CD4-positive, alpha-beta T cell (primary cell): ENCODE measurements around the gene PEX3. TPM values are rescaled to one million over a fixed set of nuclear protein-coding genes. Genes with fewer than 3 reads are reported as not detected.

Source experiments
- ATAC-seq: fragments of 200-7000 bp; cut with Tn5 transposase; one replicate; pipeline ENCODE4 v1.10.0; 2022; ENCODE audit warnings: mild to moderate bottlenecking; ENCODE audit not compliant: poor library complexity
- CTCF ChIA-PET: fragments of 350-600 bp; sonication (Branson Sonifier 250); formaldehyde crosslinking; loops from one replicate; lab custom pipeline; 2021; ENCODE audit warnings: antibody characterized with exemption, inconsistent platforms; lab: Charles Lee
- POLR2A ChIA-PET: fragments of 350-600 bp; sonication (Branson Sonifier 250); formaldehyde crosslinking; loops from one replicate; lab custom pipeline; 2021; ENCODE audit warnings: antibody characterized with exemption, inconsistent platforms; lab: Charles Lee
- DNase-seq, 14 experiments: peaks; one replicate each; pipeline ENCODE4 v3.0.0-alpha.2; 2013 to 2020; ENCODE audit warnings: mixed read lengths in 2 of 14
- H3K27ac ChIP-seq, 2 donors: one replicate each; pipeline versions ENCODE4 v1.5.1 to v1.7.0; 2013; ENCODE audit warnings: low read length in 2 of 2, low read depth in 1 of 2, mild to moderate bottlenecking in 1 of 2
- H3K27me3 ChIP-seq, 2 experiments: 1 replicate in 1 of 2; 2 replicates in 1 of 2; pipeline versions ENCODE4 v1.6.1 to v1.7.0; 2013; ENCODE audit warnings: low read length in 2 of 2, control low read depth in 1 of 2, mild to moderate bottlenecking in 1 of 2, moderate library complexity in 1 of 2; ENCODE audit not compliant: insufficient read depth in 2 of 2, control insufficient read depth in 1 of 2
- H3K36me3 ChIP-seq: one replicate; pipeline ENCODE4 v1.6.1; 2013; ENCODE audit warnings: low read length, control low read depth; ENCODE audit not compliant: insufficient read depth
- H3K4me1 ChIP-seq: one replicate; pipeline ENCODE4 v1.6.1; 2013; ENCODE audit warnings: low read length, control low read depth; ENCODE audit not compliant: insufficient read depth
- H3K4me3 ChIP-seq: one replicate; pipeline ENCODE4 v1.5.1; 2013; ENCODE audit warnings: mild to moderate bottlenecking, low read length, moderate library complexity
- H3K9me3 ChIP-seq, 2 experiments: 1 replicate in 1 of 2; 2 replicates in 1 of 2; pipeline versions ENCODE4 v1.6.1 to v1.7.0; 2013; ENCODE audit warnings: low read length in 2 of 2, mild to moderate bottlenecking in 2 of 2, control low read depth in 1 of 2, moderate library complexity in 1 of 2; ENCODE audit not compliant: control insufficient read depth in 1 of 2, insufficient read depth in 1 of 2
- H3K27ac Mint-ChIP-seq: one replicate; pipeline ENCODE4 v1.8.0; 2020; ENCODE audit warnings: mixed read lengths
- H3K27me3 Mint-ChIP-seq: one replicate; pipeline ENCODE4 v1.8.0; 2021; ENCODE audit warnings: mixed read lengths
- H3K36me3 Mint-ChIP-seq: one replicate; pipeline ENCODE4 v1.8.0; 2021; ENCODE audit warnings: low read depth, mixed read lengths
- H3K4me1 Mint-ChIP-seq: one replicate; pipeline ENCODE4 v1.8.0; 2021; ENCODE audit warnings: low read depth, mixed read lengths
- H3K4me3 Mint-ChIP-seq: one replicate; pipeline ENCODE4 v1.8.0; 2020; ENCODE audit warnings: mild to moderate bottlenecking, mixed read lengths
- H3K9me3 Mint-ChIP-seq: one replicate; pipeline ENCODE4 v1.8.0; 2020; ENCODE audit warnings: mixed read lengths
- intact Hi-C, 2 experiments: fragments of 100-400 bp; cut with DNase I in 1 of 2; cut with micrococcal nuclease in 1 of 2; formaldehyde crosslinking; loops; one replicate each; pipeline versions ENCODE4 v1.15.1 to v1.9.0; 2023 to 2025; cut with DNase I, micrococcal nuclease
- total RNA-seq, 174 experiments: library from RNA in 2 of 174; stranded (reverse) in 2 of 174; gene quantifications; one replicate each; pipeline ENCODE4 v1.2.3 and lab custom pipeline; 2021 to 2026
- TF ChIP-seq, protein P1 (sequence below): fragments of 200-600 bp; IDR thresholded peaks from one replicate; pipeline ENCODE4 v1.8.0; 2022; ENCODE audit warnings: antibody characterized with exemption, mild to moderate bottlenecking

Gene PEX3
- total RNA-seq, 2 experiments from 2014 or later = 7.3 to 9.7 TPM

GRCh38 chr6:143510991-143511891 is 60.6 kb downstream of the PEX3 start, which contains the start of gene FUCA2:
Gene FUCA2 (minus strand): TSS chr6:143511720. CDS start chr6:143511634, 86 bp downstream.
- H3K27me3 ChIP-seq = no peaks in the 10 kb centered on the region
- no peaks in the 10 kb centered on the region for H3K36me3 ChIP-seq
- TF ChIP-seq, protein P1, sequence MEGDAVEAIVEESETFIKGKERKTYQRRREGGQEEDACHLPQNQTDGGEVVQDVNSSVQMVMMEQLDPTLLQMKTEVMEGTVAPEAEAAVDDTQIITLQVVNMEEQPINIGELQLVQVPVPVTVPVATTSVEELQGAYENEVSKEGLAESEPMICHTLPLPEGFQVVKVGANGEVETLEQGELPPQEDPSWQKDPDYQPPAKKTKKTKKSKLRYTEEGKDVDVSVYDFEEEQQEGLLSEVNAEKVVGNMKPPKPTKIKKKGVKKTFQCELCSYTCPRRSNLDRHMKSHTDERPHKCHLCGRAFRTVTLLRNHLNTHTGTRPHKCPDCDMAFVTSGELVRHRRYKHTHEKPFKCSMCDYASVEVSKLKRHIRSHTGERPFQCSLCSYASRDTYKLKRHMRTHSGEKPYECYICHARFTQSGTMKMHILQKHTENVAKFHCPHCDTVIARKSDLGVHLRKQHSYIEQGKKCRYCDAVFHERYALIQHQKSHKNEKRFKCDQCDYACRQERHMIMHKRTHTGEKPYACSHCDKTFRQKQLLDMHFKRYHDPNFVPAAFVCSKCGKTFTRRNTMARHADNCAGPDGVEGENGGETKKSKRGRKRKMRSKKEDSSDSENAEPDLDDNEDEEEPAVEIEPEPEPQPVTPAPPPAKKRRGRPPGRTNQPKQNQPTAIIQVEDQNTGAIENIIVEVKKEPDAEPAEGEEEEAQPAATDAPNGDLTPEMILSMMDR = no peak
- ChIA-PET POLR2A (interaction anchor here (0.5 to 3.7 kb wide), 10 partner anchors 10 to 553 kb away, joined by 3 to 40 read pairs (median 5); partner anchors contain the start of genes ADAT2, LTV1 and PEX3), CTCF (interaction anchor here (0.7 to 1.7 kb wide), 2 partner anchors 15 to 64 kb away, joined by 4 to 10 read pairs; no protein-coding TSS in a partner anchor)
- Mint-ChIP-seq H3K4me1 (peaks cover 23% of the 10 kb centered on the region), H3K4me3 (peak within 1 kb of the TSS; percentile 96), H3K9me3 (no peaks in the 10 kb centered on the region), H3K27me3 (no peaks in the 10 kb centered on the region), H3K27ac (peak within 1 kb of the TSS; percentile 90), H3K36me3 (peaks cover 7% of the 10 kb centered on the region)
- DNase-seq = peak; percentile 42 to 86 (median 62)
- peaks cover 25% of the 10 kb centered on the region for H3K4me1 ChIP-seq
- intact Hi-C loops = no loop called here
- peaks cover 0 to 3% of the 10 kb centered on the region in 2 experiments for H3K9me3 ChIP-seq
- H3K4me3 ChIP-seq = peak within 1 kb of the TSS; percentile 66
- peak; percentile 84 for ATAC-seq
- peak within 1 kb of the TSS; percentile 31 to 46 for H3K27ac ChIP-seq

DNA sequence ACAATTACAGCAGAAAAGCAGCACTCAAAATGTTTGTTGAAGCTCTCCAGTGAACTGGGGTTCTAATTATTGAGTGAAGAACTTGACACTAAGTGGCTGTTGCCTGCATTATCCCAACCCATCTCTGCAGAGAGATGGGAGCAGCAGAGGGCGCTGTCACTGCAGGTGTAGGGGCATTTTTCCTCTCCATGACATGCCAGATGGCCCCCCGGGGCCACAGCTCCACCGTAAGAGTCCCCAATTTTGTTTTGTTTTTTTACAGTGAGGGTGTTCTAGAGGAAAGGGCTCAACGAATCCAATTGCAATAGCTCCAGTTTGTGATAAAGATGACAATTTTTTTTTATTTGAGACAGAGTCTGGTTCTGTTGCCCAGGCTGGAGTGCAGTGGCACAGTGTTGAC is 62.8 kb downstream of the PEX3 start:
- Histone ChIP-seq H3K27me3 (no peaks in the 10 kb centered on the region), H3K9me3 (peaks cover 0 to 3% of the 10 kb centered on the region in 2 experiments), H3K4me1 (peaks cover 27% of the 10 kb centered on the region), H3K36me3 (no peaks in the 10 kb centered on the region), H3K4me3 (no peak overlapping the region), H3K27ac (no peak overlapping the region)
- ATAC-seq (no peak), DNase-seq (peak in 11 of 14 experiments; percentile 15 to 68 (median 52))
- no peaks in the 10 kb centered on the region for H3K9me3 Mint-ChIP-seq
- CTCF ChIA-PET = interaction anchor here (0.7 to 1.7 kb wide), 12 partner anchors 11 to 500 kb away, joined by 3 to 7 read pairs (median 3); no protein-coding TSS in a partner anchor
- intact Hi-C loops = loop anchor here in 1 of 2 experiments (1.0 kb wide), 1 partner anchor 500 kb away; no protein-coding TSS in a partner anchor
- no peaks in the 10 kb centered on the region for H3K27me3 Mint-ChIP-seq
- H3K4me1 Mint-ChIP-seq = peaks cover 23% of the 10 kb centered on the region
- H3K27ac Mint-ChIP-seq = peak overlapping the region; percentile 38
- peak overlapping the region; percentile 57 for H3K4me3 Mint-ChIP-seq
- H3K36me3 Mint-ChIP-seq = peaks cover 5% of the 10 kb centered on the region
- POLR2A ChIA-PET = interaction anchor here (0.9 to 3.7 kb wide), 3 partner anchors 24 to 551 kb away, joined by 3 to 40 read pairs (median 4); partner anchors contain the start of genes ADAT2 and PEX3
- TF ChIP-seq, protein P1 = peak; percentile 45

GRCh38 chr6:143515061-143515760 is 64.6 kb downstream of the PEX3 start:
- Mint-ChIP-seq H3K27ac (no peak overlapping the region), H3K27me3 (no peaks in the 10 kb centered on the region), H3K4me3 (no peak overlapping the region), H3K9me3 (no peaks in the 10 kb centered on the region), H3K36me3 (peaks cover 5% of the 10 kb centered on the region), H3K4me1 (peaks cover 20% of the 10 kb centered on the region)
- DNase-seq (no peak), ATAC-seq (no peak)
- Histone ChIP-seq H3K27me3 (no peaks in the 10 kb centered on the region), H3K9me3 (peaks cover 0 to 3% of the 10 kb centered on the region in 2 experiments), H3K36me3 (no peaks in the 10 kb centered on the region), H3K4me3 (no peak overlapping the region), H3K4me1 (peaks cover 26% of the 10 kb centered on the region), H3K27ac (no peak overlapping the region)
- CTCF ChIA-PET = interaction anchor here (1.1 kb wide), 1 partner anchor 16 kb away, joined by 3 read pairs; no protein-coding TSS in a partner anchor
- TF ChIP-seq, protein P1 = no peak
- intact Hi-C loops = no loop called here
- POLR2A ChIA-PET = no interaction called here
